ENCODE results near the gene SMG6. TPM values are rescaled to one million over a fixed set of nuclear protein-coding genes. Genes with fewer than 3 reads are reported as not detected.

The SMG6 gene
- total RNA-seq, 2 donors from 2014 or later, result 12.5 to 22.1 TPM

GRCh38 chr17:2158396-2158780 lies 145.2 kb downstream of the SMG6 start:
- Histone ChIP-seq H3K36me3 (replicated peaks in 1 of 2; ENCODE audit: insufficient read depth in 1 of 2, low read depth in 2 of 2) (peaks cover 0 to 3% of the 10 kb centered on the region in 2 donors), H3K9me3 (no peaks in the 10 kb centered on the region), H3K27me3 (no peaks in the 10 kb centered on the region), H3K27ac (peak overlapping the region in 1 of 4 donors; percentile 21), H3K4me1 (no peaks in the 10 kb centered on the region), H3K4me3 (no peak overlapping the region)
- no peak for ATAC-seq
- TF ChIP-seq CTCF (IDR thresholded peaks at IDR 0.05), result no peak
- no peak for TF ChIP-seq POLR2A (IDR thresholded peaks at IDR 0.05)
- intact Hi-C loops (cut with DNase I), result no loop called here
- 84 to 91% methylated on average over 7 of the region's 7 CpGs for WGBS, 2 donors
- DNase-seq, result no peak

GRCh38 chr17:2157675-2158395 lies 145.8 kb downstream of the SMG6 start:
- Histone ChIP-seq H3K4me1 (no peaks in the 10 kb centered on the region), H3K4me3 (no peak overlapping the region), H3K27me3 (no peaks in the 10 kb centered on the region), H3K36me3 (replicated peaks in 1 of 2; ENCODE audit: insufficient read depth in 1 of 2, low read depth in 2 of 2) (peaks cover 0 to 3% of the 10 kb centered on the region in 2 donors), H3K27ac (peak overlapping the region in 1 of 4 donors; percentile 16), H3K9me3 (no peaks in the 10 kb centered on the region)
- 65 to 68% methylated on average over 3 of the region's 3 CpGs for WGBS, 2 donors
- no peak for TF ChIP-seq CTCF (IDR thresholded peaks at IDR 0.05)
- TF ChIP-seq POLR2A (IDR thresholded peaks at IDR 0.05), result no peak
- intact Hi-C loops (cut with DNase I), result no loop called here
- ATAC-seq, result peak; percentile 33
- DNase-seq, result peak in 1 of 4 donors; percentile 64

GRCh38 chr17:2157081-2157480 lies 146.5 kb downstream of the SMG6 start:
- H3K4me3 ChIP-seq, result no peak overlapping the region
- peak; percentile 40 for ATAC-seq
- no peaks in the 10 kb centered on the region for H3K27me3 ChIP-seq
- DNase-seq, result peak in 1 of 4 donors; percentile 52
- no peaks in the 10 kb centered on the region for H3K36me3 ChIP-seq (replicated peaks in 1 of 2; ENCODE audit: insufficient read depth in 1 of 2, low read depth in 2 of 2)
- 72 to 81% methylated on average over 4 of the region's 4 CpGs for WGBS, 2 donors
- no peaks in the 10 kb centered on the region for H3K4me1 ChIP-seq
- intact Hi-C loops (cut with DNase I), result no loop called here
- H3K9me3 ChIP-seq, result no peaks in the 10 kb centered on the region
- peak overlapping the region in 1 of 4 donors; percentile 16 for H3K27ac ChIP-seq
- TF ChIP-seq CTCF (IDR thresholded peaks at IDR 0.05) (no peak), POLR2A (IDR thresholded peaks at IDR 0.05) (no peak)

GRCh38 chr17:2156666-2157065 lies 146.9 kb downstream of the SMG6 start:
- Histone ChIP-seq H3K27ac (no peak overlapping the region), H3K9me3 (no peaks in the 10 kb centered on the region), H3K36me3 (replicated peaks in 1 of 2; ENCODE audit: insufficient read depth in 1 of 2, low read depth in 2 of 2) (no peaks in the 10 kb centered on the region), H3K27me3 (no peaks in the 10 kb centered on the region), H3K4me1 (no peaks in the 10 kb centered on the region), H3K4me3 (no peak overlapping the region)
- DNase-seq, result no peak
- intact Hi-C loops (cut with DNase I), result no loop called here
- TF ChIP-seq POLR2A (IDR thresholded peaks at IDR 0.05) (no peak), CTCF (IDR thresholded peaks at IDR 0.05) (no peak)
- ATAC-seq, result no peak
- 91 to 94% methylated on average over 8 of the region's 8 CpGs for WGBS, 2 donors

GRCh38 chr17:2155573-2155972 lies 148.0 kb downstream of the SMG6 start:
- no peaks in the 10 kb centered on the region for H3K9me3 ChIP-seq
- H3K36me3 ChIP-seq (replicated peaks in 1 of 2; ENCODE audit: insufficient read depth in 1 of 2, low read depth in 2 of 2), result no peaks in the 10 kb centered on the region
- no peak for DNase-seq
- ATAC-seq, result no peak
- TF ChIP-seq CTCF (IDR thresholded peaks at IDR 0.05) (no peak), POLR2A (IDR thresholded peaks at IDR 0.05) (no peak)
- 69 to 88% methylated on average over 4 of the region's 4 CpGs for WGBS, 2 donors
- H3K27me3 ChIP-seq, result no peaks in the 10 kb centered on the region
- H3K27ac ChIP-seq, result no peak overlapping the region
- no peaks in the 10 kb centered on the region for H3K4me1 ChIP-seq
- intact Hi-C loops (cut with DNase I), result no loop called here
- H3K4me3 ChIP-seq, result no peak overlapping the region
